NCI-H345 (cell line): Measurements from ENCODE around the gene TANGO6.
"Not testable (repeated sequence)": the region's sequence is repeated elsewhere in the genome, so short reads cannot be mapped to it uniquely, and the experiment has no call there.

Source experiments
- DNase-seq: peaks from one replicate; lab custom pipeline; 2025; lab: John Stamatoyannopoulos, UW

The TANGO6 gene

DNA sequence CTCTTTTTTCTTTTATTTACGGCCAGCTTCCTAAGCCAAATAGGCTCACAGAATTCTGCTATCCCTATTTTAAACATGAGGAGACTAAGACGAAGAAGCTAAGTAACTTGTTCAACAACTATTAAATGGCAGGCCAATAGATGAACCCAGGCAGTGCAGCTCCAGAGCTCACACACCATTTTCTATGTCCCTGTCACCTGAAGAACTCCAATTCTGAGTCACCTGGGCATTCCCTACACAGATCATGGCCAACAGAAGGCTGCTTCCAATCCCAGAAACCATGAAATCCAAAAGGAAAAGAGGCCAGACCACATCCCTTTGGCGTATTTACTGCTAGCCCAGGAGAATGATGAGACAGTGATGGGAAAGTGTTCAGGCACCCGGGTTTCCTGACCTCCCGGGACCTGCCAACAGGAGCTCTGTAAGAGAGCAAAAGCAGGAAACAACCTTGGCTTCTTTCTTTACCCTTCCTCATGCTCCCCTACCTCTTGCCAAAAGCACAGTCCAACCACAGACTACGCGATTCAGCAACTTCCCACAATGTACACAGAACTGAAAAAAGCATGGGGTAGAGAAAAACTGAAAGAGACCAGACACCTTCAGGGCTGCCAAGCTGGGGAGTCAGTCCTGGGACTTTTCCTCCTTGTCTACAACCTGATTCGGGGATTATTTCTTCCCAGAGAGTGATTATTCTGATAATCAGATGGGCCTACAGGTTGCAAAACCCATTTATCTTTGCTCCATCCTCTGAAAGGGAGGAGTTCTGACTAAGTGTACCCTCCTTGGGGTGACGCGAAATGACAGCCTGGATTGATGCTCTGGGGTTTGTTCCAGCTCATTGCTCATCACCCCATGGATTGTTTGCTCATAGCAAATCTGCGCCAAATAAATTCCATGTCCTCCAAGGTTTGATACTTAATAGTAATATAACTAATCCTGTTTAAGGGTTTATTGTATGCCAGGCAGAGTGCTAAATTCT is 214.4 kb downstream of the TANGO6 start:
- DNase-seq: peak; percentile 17

DNA sequence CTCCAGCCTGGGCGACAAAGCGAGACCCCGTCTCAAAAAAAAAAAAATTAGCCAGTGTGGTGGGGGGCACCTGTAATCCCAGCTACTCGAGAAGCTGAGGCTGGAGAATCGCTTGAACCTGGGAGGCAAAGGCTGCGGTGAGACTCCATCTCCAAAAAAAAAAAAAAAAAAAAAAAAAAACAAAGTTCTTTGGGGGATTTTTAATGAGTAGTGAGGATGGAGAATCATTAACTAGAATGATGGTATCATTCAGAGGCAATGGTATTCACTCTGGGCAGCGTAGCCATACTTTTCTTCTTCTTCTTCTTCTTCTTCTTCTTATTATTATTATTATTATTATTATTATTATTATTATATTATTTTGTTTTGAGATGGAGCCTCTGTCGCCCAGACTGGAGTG is 220.2 kb downstream of the TANGO6 start:
- not testable (repeated sequence) for DNase-seq

GRCh38 chr16:69064124-69064763 is 220.9 kb downstream of the TANGO6 start:
- DNase-seq: no peak

GRCh38 chr16:69064764-69065313 is 221.5 kb downstream of the TANGO6 start:
- DNase-seq: no peak

- no peak for DNase-seq
These were observed 226.2 kb downstream of the TANGO6 start for GRCh38 chr16:69069504-69069903.

DNA sequence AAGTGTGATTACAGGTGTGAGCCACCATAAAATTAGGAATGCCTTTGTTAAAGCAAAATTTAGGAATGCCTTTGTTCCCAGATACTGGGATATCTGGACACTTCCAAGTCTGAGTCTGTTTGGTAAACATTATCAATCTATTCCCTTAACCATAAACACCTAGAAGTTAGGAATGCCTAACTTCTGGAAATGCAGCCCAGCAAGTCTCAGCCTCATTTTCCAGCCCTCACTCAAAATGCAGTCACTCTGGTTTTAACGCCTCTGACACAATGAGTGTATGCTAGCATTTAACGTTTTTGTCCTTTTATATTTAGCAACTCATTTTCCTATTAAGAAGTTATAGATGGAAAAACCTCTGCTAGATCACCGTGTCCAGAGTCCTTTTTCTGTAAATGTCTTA is 227.7 kb downstream of the TANGO6 start:
- no peak for DNase-seq

DNA sequence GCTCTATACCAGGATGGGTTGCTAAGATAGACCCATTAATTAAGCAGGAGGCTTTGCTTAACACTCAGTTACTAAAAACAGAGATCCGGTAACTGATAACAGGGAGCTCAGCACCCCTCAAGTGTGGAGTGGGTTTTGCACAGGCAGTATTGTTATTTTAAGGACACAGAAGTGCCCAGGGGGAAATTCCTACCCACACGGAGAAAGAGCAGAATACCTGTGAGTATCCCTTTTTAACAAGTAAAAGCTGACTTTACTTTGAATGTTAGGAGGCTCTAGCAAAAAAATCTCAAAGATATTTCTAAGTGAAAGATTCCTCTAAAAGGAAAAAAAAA is 229.3 kb downstream of the TANGO6 start:
- DNase-seq: no peak

- no peak for DNase-seq
These were observed 229.9 kb downstream of the TANGO6 start for GRCh38 chr16:69073181-69073702.

DNA sequence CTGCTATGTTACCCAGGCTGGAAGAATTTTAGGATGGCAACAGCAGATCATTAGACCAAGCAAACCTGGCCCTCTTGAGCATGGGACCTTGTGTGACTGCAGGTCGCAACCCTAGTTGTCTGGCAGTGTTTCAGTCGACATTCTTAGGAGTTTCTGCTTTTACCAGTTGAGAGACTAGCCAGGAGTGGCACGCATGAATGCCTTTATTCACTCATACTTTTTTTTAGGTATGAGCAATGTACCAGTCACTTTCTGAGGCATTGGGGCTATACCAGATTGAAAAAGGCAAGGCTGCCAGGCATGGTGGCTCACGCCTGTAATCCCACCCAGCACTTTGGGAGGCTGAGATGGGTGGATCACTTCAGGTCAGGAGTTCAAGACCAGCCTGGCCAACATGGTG is 233.9 kb downstream of the TANGO6 start:
- no peak for DNase-seq

DNA sequence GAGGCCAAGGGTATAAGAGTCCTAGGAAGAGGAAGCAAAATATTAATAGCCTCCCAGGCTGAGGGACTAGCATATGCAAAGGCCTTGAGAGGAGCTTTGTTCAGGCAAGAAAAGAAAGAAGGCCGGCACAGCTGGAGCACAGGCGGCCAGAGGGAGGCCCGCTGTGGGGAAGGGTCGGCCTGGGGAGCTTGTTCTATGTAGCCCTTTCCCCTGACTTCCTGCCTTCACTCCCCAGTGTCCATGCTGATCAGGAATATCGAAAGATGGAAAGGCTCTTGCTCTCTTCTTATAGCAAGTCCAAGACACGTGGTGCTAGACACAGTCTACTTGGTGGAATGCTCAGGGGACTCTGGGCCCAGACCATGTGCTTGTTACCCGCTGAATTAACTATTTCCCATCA is 234.7 kb downstream of the TANGO6 start:
- DNase-seq: no peak

GRCh38 chr16:69079697-69080096 is 236.4 kb downstream of the TANGO6 start:
- DNase-seq: no peak

DNA sequence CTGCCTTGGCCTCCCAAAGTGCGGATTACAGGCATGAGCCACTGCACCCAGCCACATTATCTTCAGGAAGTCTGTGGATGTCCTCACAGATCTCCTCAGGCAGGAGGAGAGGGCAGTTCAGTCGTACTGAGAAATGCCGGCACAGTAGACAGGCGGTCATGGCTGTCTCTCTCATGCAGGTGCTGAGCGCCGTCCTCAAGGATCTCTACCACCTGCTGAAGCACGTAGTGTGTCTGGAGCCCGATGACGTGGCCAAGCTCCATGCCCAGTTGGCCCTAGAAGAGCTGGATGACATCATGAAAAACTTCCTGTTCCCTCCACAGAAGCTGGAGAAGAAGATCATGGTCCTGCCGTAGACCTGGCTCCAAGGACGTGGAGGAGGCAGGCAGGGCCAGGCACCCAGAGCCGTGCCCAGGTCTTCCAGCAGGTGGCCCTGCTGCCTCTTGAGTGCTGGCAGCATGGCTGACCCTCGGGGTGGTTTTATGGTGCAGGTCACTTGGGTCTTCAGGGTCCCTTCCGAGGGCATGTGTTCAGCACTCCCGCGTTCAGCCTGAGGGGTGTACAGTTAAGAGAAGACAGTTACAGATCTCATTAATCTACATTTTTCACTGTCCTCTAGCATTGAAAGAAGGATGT is 240.1 kb downstream of the TANGO6 start:
- DNase-seq: no peak

DNA sequence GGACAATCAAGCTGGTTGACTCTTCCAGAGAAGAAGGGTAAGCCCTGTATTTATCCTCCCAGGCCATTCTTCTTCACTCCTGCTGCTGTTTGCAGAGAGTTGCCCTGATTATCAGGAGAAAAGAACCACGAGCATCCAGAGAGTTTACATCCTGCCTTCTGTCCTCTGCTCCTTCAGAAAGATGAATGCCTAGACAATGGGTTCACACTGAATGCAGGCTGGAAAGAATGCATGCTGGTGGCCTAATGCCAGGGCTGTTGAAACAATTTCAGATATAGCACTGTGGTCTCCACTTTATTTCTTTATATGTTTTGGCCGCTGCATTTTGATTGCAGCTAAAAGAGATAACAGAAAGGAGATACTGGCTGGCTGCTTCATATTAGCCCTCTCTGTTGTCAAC is 241.0 kb downstream of the TANGO6 start:
- no peak for DNase-seq

- no peak for DNase-seq
These were observed 241.8 kb downstream of the TANGO6 start for GRCh38 chr16:69085032-69085695.

DNA sequence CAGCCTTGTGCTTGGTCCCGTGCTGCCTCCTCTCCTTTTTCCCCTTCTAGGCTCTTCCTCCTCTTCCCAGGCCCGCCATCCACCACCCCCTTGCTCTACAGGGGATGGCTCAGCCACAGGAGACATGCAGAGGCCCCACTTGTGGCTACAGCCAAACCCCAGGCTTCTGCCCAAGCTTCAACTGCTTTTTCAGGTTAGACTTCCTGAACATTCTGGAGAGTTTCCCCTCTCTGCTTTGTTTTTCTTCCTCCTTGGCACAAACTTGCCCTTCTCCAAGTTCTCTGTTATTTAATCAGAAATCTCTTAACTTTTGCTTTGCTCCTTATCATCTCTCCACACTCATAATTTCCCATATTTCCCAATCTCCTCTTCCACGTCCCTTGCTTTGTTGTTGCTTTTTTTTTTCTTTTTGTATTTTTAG is 243.8 kb downstream of the TANGO6 start:
- DNase-seq: no peak

GRCh38 chr16:69088684-69089083 is 245.4 kb downstream of the TANGO6 start:
- no peak for DNase-seq

GRCh38 chr16:69089091-69089910 is 246.0 kb downstream of the TANGO6 start:
- DNase-seq: peak; percentile 70

DNA sequence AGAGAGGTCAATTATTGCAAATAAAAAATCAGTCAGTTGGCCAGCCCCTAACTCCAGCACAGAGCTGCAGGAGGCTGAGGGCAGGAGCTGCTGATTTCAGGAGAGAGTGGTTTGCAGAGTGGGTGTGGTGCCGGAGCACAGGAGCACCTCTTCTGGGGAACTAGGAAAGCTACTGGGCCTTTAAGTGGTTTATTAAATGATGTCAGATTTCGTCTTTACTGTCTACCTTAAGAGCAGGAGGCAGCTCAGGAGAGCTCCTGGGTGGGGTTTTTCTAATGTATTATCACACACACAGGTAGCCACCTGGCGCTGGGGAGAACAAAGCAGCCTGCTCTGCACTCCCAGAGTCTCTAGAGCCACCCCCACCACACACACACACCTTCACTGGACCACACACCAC is 250.6 kb downstream of the TANGO6 start:
- DNase-seq: peak; percentile 55

- no peak for DNase-seq
These were observed 251.2 kb downstream of the TANGO6 start for GRCh38 chr16:69094501-69094900.

- peak; percentile 35 for DNase-seq
These were observed 251.9 kb downstream of the TANGO6 start for GRCh38 chr16:69095193-69095592.
